OCI-LY1 (cell line): ENCODE results near the gene LIPG.

ENCODE experiments used
- H2AFZ ChIP-seq: fragments of 200-600 bp; sonication (generic), shearing (Covaris generic); 2 replicates; pipeline ENCODE4 v1.6.0; 2014; ENCODE audit warnings: antibody characterized with exemption, mild to moderate bottlenecking, low read length
- H3F3A ChIP-seq: fragments of 200-600 bp; sonication (generic), shearing (Covaris generic); 2 replicates; pipeline ENCODE4 v1.6.0; 2014; ENCODE audit warnings: mild to moderate bottlenecking, antibody characterized with exemption, low read length, moderate library complexity; ENCODE audit not compliant: insufficient read depth
- H3K27ac ChIP-seq: fragments of 200-600 bp; sonication (generic); 2 replicates; pipeline ENCODE4 v1.5.1; 2014; ENCODE audit warnings: low read length, mixed run types, mild to moderate bottlenecking, low read depth; ENCODE audit not compliant: poor library complexity, severe bottlenecking
- H3K27me3 ChIP-seq: fragments of 200-600 bp; sonication (generic); 2 replicates; pipeline ENCODE4 v1.6.0; 2014; ENCODE audit warnings: antibody characterized with exemption, mild to moderate bottlenecking, low read length, moderate library complexity; ENCODE audit not compliant: insufficient read depth
- H3K36me3 ChIP-seq: fragments of 200-600 bp; sonication (generic); 2 replicates; pipeline ENCODE4 v1.6.1; 2014; ENCODE audit warnings: mild to moderate bottlenecking, antibody characterized with exemption, low read length, moderate library complexity, mixed read lengths; ENCODE audit not compliant: insufficient read depth
- H3K4me1 ChIP-seq: fragments of 200-600 bp; sonication (generic); 2 replicates; pipeline ENCODE4 v1.5.1; 2014; ENCODE audit warnings: mild to moderate bottlenecking, low read length, moderate library complexity; ENCODE audit not compliant: insufficient read depth, severe bottlenecking
- H3K4me2 ChIP-seq: fragments of 200-600 bp; sonication (generic), shearing (Covaris generic); 2 replicates; pipeline ENCODE4 v1.6.1; 2014; ENCODE audit warnings: low read length
- H3K4me3 ChIP-seq: fragments of 200-600 bp; sonication (generic); 2 replicates; pipeline ENCODE4 v1.5.1; 2014; ENCODE audit warnings: low read length, low read depth, mild to moderate bottlenecking, mixed read lengths; ENCODE audit not compliant: poor library complexity, severe bottlenecking
- H3K79me2 ChIP-seq: fragments of 200-600 bp; shearing (Covaris generic); 2 replicates; pipeline ENCODE4 v1.6.1; 2016; ENCODE audit warnings: mixed run types, low read length, mixed read lengths; ENCODE audit not compliant: insufficient read depth
- H3K9ac ChIP-seq: fragments of 200-600 bp; sonication (generic), shearing (Covaris generic); 2 replicates; pipeline ENCODE4 v1.6.1; 2014; ENCODE audit warnings: mild to moderate bottlenecking, low read length, mixed read lengths
- H3K9me2 ChIP-seq: fragments of 200-600 bp; sonication (generic), shearing (Covaris generic); 2 replicates; pipeline ENCODE4 v1.6.1; 2014; ENCODE audit warnings: low read depth, mild to moderate bottlenecking, low read length, mixed read lengths
- H3K9me3 ChIP-seq: fragments of 200-600 bp; shearing (Covaris generic); 2 replicates; pipeline ENCODE4 v1.6.1; 2014; ENCODE audit warnings: low read length, mixed read lengths
- H4K20me1 ChIP-seq: fragments of 200-600 bp; sonication (generic), shearing (Covaris generic); 2 replicates; pipeline ENCODE4 v1.6.0; 2016; ENCODE audit warnings: mild to moderate bottlenecking, low read length; ENCODE audit not compliant: insufficient read depth
- EZH2 ChIP-seq: fragments of 200-600 bp; sonication (generic), shearing (Covaris generic); IDR thresholded peaks from 2 replicates; pipeline ENCODE4 v1.8.0; 2017; ENCODE audit warnings: borderline replicate concordance, mixed run types, mild to moderate bottlenecking, antibody characterized with exemption, low read length, moderate library complexity, mixed read lengths
- TF ChIP-seq, protein P1 (sequence below): fragments of 200-600 bp; sonication (generic), shearing (Covaris generic); IDR thresholded peaks from 2 replicates; pipeline ENCODE4 v1.5.1; 2017; ENCODE audit warnings: mild to moderate bottlenecking, antibody characterized with exemption, low read length, moderate library complexity, mixed read lengths

LIPG gene

DNA sequence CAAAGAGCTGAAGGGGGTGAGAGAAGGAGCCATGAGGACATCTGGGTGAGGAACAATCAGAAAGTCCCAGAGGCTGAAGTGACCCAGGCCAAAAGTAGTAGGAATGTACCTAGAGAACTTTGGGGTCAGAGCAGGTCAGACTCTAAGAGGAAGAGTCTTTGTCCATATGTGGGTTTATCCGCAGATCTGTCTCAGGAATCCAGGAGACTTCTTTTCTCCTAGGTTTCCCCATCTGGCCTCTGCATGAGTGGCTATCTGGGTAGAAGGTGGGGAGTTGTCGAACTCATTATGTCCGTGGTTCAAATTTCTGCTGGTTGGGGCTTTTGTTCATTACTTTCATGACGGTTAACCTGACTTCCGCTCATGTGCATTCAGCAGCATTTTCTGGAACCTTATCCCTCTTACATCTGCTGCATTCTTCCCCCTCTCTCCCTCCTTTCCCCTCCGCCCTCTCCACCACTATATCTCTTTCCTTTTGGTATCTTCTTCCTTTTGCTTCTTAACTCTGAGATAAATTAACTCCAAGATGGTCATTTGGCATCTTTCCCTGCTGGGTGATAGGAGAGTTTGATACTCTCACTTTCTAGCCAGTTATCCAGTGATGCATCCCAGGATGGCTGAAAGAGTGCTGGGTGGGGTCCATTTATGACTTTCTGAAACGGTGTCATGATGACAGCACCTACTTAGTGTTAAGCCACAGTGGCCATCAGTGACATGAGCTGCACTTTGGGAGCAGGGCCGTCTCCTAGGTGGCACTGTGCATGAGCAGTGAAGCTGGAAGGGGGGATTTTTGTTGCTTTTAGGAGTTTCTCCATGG, 2.1 kb downstream of the LIPG start:
- peak overlapping the region; percentile 74 for H3K9ac ChIP-seq
- H3K27ac ChIP-seq: peak overlapping the region; percentile 63
- 0 out of 2 replicates have a peak, but pooled peaks cover 5% of the 10 kb centered on the region for H3K27me3 ChIP-seq
- no peaks in the 10 kb centered on the region for H3K9me3 ChIP-seq
- no peaks in the 10 kb centered on the region for H4K20me1 ChIP-seq
- H3K4me2 ChIP-seq: peak overlapping the region; percentile 92
- no peak overlapping the region for H2AFZ ChIP-seq
- peaks cover 43% of the 10 kb centered on the region for H3K4me1 ChIP-seq
- H3K9me2 ChIP-seq: no peaks in the 10 kb centered on the region
- peak overlapping the region; percentile 84 for H3K4me3 ChIP-seq
- TF ChIP-seq, protein P1, sequence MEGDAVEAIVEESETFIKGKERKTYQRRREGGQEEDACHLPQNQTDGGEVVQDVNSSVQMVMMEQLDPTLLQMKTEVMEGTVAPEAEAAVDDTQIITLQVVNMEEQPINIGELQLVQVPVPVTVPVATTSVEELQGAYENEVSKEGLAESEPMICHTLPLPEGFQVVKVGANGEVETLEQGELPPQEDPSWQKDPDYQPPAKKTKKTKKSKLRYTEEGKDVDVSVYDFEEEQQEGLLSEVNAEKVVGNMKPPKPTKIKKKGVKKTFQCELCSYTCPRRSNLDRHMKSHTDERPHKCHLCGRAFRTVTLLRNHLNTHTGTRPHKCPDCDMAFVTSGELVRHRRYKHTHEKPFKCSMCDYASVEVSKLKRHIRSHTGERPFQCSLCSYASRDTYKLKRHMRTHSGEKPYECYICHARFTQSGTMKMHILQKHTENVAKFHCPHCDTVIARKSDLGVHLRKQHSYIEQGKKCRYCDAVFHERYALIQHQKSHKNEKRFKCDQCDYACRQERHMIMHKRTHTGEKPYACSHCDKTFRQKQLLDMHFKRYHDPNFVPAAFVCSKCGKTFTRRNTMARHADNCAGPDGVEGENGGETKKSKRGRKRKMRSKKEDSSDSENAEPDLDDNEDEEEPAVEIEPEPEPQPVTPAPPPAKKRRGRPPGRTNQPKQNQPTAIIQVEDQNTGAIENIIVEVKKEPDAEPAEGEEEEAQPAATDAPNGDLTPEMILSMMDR: no peak; the same call in 1 of the 2 replicates
- TF ChIP-seq EZH2: no peak
- no peaks in the 10 kb centered on the region; the same call in 1 of the 2 replicates for H3F3A ChIP-seq
- H3K36me3 ChIP-seq: peaks cover 39% of the 10 kb centered on the region
- peaks cover 22% of the 10 kb centered on the region for H3K79me2 ChIP-seq

DNA sequence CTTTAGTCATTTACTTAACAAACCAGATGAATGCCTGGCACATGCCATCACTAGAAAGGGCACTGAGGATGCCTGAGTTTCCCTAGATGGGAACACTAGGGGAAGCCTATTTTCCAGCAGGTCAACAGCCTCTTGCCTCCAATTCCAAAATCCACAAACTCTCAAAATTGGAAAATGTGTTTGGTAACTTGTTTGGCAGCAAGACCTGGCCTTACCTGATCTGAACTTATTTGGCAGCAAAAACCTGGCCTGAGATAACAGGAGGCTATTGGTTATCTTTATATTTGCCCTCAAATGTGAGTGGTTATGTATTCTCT, 2.6 kb downstream of the LIPG start:
- Histone ChIP-seq H3K9me2 (no peaks in the 10 kb centered on the region), H3K36me3 (peaks cover 45% of the 10 kb centered on the region), H3K4me2 (peak overlapping the region; percentile 92), H3K9ac (peak overlapping the region; percentile 74; the same call in 1 of the 2 replicates), H3K4me1 (peaks cover 43% of the 10 kb centered on the region), H3K4me3 (peak overlapping the region; percentile 84), H4K20me1 (no peaks in the 10 kb centered on the region), H3K27me3 (0 out of 2 replicates have a peak, but pooled peaks cover 5% of the 10 kb centered on the region), H3K9me3 (no peaks in the 10 kb centered on the region), H3K79me2 (peaks cover 22% of the 10 kb centered on the region), H3F3A (no peaks in the 10 kb centered on the region; the same call in 1 of the 2 replicates), H2AFZ (no peak overlapping the region), H3K27ac (no peak overlapping the region)
- TF ChIP-seq, protein P1: 0 out of 2 replicates have a peak, but pooled peaks have one; percentile 9
- no peak for TF ChIP-seq EZH2

DNA sequence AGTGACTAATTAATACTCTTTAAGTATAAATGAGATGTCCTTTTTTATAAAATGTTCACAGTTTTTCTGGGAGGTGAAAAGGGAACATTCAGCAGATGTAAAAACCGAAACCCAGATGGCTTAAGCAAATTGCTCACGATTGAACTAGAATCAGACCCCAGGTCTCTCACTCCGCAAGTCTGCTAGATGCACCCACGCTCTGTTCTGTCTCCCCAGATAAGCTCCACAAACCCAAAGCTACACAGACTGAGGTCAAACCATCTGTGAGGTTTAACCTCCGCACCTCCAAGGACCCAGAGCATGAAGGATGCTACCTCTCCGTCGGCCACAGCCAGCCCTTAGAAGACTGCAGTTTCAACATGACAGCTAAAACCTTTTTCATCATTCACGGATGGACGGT, 3.2 kb downstream of the LIPG start:
- Histone ChIP-seq H3K4me2 (peak overlapping the region; percentile 92), H3K9me2 (no peaks in the 10 kb centered on the region), H3K27ac (no peak overlapping the region), H3K9ac (no peak overlapping the region), H3K4me1 (peaks cover 43% of the 10 kb centered on the region), H2AFZ (no peak overlapping the region), H3K9me3 (no peaks in the 10 kb centered on the region), H3K79me2 (peaks cover 22% of the 10 kb centered on the region), H3F3A (no peaks in the 10 kb centered on the region; the same call in 1 of the 2 replicates), H4K20me1 (no peaks in the 10 kb centered on the region), H3K27me3 (0 out of 2 replicates have a peak, but pooled peaks cover 3% of the 10 kb centered on the region), H3K36me3 (peaks cover 51% of the 10 kb centered on the region), H3K4me3 (peak overlapping the region; percentile 84)
- TF ChIP-seq, protein P1: no peak
- TF ChIP-seq EZH2: no peak
